ENCODE data around the gene FARP2.

The FARP2 gene

GRCh38 chr2:241399941-241400922, 44.1 kb downstream of the FARP2 start:
- Histone ChIP-seq H3K4me3 (ENCODE audit: low read depth, low read length, poor library complexity, severe bottlenecking) (no peak overlapping the region), H3K79me2 (ENCODE audit: insufficient read depth, low read length) (no peaks in the 10 kb centered on the region), H3K4me2 (ENCODE audit: low read length) (no peak overlapping the region), H3K27ac (ENCODE audit: low read depth, low read length, poor library complexity, severe bottlenecking) (no peak overlapping the region), H2AFZ (ENCODE audit: low read length) (no peak overlapping the region), H3K4me1 (ENCODE audit: insufficient read depth, low read length, severe bottlenecking) (no peaks in the 10 kb centered on the region), H4K20me1 (ENCODE audit: insufficient read depth, low read length) (no peaks in the 10 kb centered on the region), H3K36me3 (ENCODE audit: insufficient read depth, low read length) (no peaks in the 10 kb centered on the region), H3F3A (ENCODE audit: insufficient read depth, low read length) (no peaks in the 10 kb centered on the region), H3K9ac (ENCODE audit: low read length) (no peak overlapping the region), H3K9me2 (ENCODE audit: low read depth, low read length) (no peaks in the 10 kb centered on the region), H3K27me3 (ENCODE audit: insufficient read depth, low read length) (no peaks in the 10 kb centered on the region), H3K9me3 (ENCODE audit: low read length) (no peaks in the 10 kb centered on the region)
- TF ChIP-seq, protein P1, sequence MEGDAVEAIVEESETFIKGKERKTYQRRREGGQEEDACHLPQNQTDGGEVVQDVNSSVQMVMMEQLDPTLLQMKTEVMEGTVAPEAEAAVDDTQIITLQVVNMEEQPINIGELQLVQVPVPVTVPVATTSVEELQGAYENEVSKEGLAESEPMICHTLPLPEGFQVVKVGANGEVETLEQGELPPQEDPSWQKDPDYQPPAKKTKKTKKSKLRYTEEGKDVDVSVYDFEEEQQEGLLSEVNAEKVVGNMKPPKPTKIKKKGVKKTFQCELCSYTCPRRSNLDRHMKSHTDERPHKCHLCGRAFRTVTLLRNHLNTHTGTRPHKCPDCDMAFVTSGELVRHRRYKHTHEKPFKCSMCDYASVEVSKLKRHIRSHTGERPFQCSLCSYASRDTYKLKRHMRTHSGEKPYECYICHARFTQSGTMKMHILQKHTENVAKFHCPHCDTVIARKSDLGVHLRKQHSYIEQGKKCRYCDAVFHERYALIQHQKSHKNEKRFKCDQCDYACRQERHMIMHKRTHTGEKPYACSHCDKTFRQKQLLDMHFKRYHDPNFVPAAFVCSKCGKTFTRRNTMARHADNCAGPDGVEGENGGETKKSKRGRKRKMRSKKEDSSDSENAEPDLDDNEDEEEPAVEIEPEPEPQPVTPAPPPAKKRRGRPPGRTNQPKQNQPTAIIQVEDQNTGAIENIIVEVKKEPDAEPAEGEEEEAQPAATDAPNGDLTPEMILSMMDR (IDR thresholded peaks at IDR 0.05; ENCODE audit: low read length), result no peak
- no peak for TF ChIP-seq EZH2 (IDR thresholded peaks at IDR 0.05; ENCODE audit: borderline replicate concordance, low read length)

GRCh38 chr2:241408849-241409248, 52.8 kb downstream of the FARP2 start:
- H3K27ac ChIP-seq (ENCODE audit: low read depth, low read length, poor library complexity, severe bottlenecking), result no peak overlapping the region
- H3K9me2 ChIP-seq (ENCODE audit: low read depth, low read length), result no peaks in the 10 kb centered on the region
- no peak overlapping the region for H3K4me3 ChIP-seq (ENCODE audit: low read depth, low read length, poor library complexity, severe bottlenecking)
- H2AFZ ChIP-seq (ENCODE audit: low read length), result no peak overlapping the region
- no peaks in the 10 kb centered on the region for H3K27me3 ChIP-seq (ENCODE audit: insufficient read depth, low read length)
- H3K79me2 ChIP-seq (ENCODE audit: insufficient read depth, low read length), result no peaks in the 10 kb centered on the region
- TF ChIP-seq EZH2 (IDR thresholded peaks at IDR 0.05; ENCODE audit: borderline replicate concordance, low read length), result no peak
- TF ChIP-seq, protein P1 (IDR thresholded peaks at IDR 0.05; ENCODE audit: low read length), result no peak
- no peak overlapping the region for H3K4me2 ChIP-seq (ENCODE audit: low read length)
- no peaks in the 10 kb centered on the region for H3F3A ChIP-seq (ENCODE audit: insufficient read depth, low read length)
- H3K36me3 ChIP-seq (ENCODE audit: insufficient read depth, low read length), result peaks cover 5% of the 10 kb centered on the region; the same call in 1 of the 2 replicates
- no peaks in the 10 kb centered on the region for H3K9me3 ChIP-seq (ENCODE audit: low read length)
- H4K20me1 ChIP-seq (ENCODE audit: insufficient read depth, low read length), result no peaks in the 10 kb centered on the region
- H3K9ac ChIP-seq (ENCODE audit: low read length), result no peak overlapping the region
- no peaks in the 10 kb centered on the region for H3K4me1 ChIP-seq (ENCODE audit: insufficient read depth, low read length, severe bottlenecking)

GRCh38 chr2:241410739-241411176, 54.7 kb downstream of the FARP2 start:
- no peak overlapping the region for H3K27ac ChIP-seq (ENCODE audit: low read depth, low read length, poor library complexity, severe bottlenecking)
- no peak overlapping the region for H3K4me3 ChIP-seq (ENCODE audit: low read depth, low read length, poor library complexity, severe bottlenecking)
- H4K20me1 ChIP-seq (ENCODE audit: insufficient read depth, low read length), result no peaks in the 10 kb centered on the region
- peaks cover 5% of the 10 kb centered on the region; the same call in 1 of the 2 replicates for H3K36me3 ChIP-seq (ENCODE audit: insufficient read depth, low read length)
- no peak overlapping the region for H2AFZ ChIP-seq (ENCODE audit: low read length)
- no peaks in the 10 kb centered on the region for H3K9me3 ChIP-seq (ENCODE audit: low read length)
- no peaks in the 10 kb centered on the region for H3K27me3 ChIP-seq (ENCODE audit: insufficient read depth, low read length)
- no peak overlapping the region for H3K9ac ChIP-seq (ENCODE audit: low read length)
- H3K4me1 ChIP-seq (ENCODE audit: insufficient read depth, low read length, severe bottlenecking), result no peaks in the 10 kb centered on the region
- H3K9me2 ChIP-seq (ENCODE audit: low read depth, low read length), result no peaks in the 10 kb centered on the region
- no peaks in the 10 kb centered on the region for H3K79me2 ChIP-seq (ENCODE audit: insufficient read depth, low read length)
- TF ChIP-seq, protein P1 (IDR thresholded peaks at IDR 0.05; ENCODE audit: low read length), result no peak
- no peak for TF ChIP-seq EZH2 (IDR thresholded peaks at IDR 0.05; ENCODE audit: borderline replicate concordance, low read length)
- H3F3A ChIP-seq (ENCODE audit: insufficient read depth, low read length), result no peaks in the 10 kb centered on the region
- no peak overlapping the region for H3K4me2 ChIP-seq (ENCODE audit: low read length)
